ENCODE results near the gene PHLPP1.
A peak's percentile ranks its signal among the peaks of the same experiment; 100 is the strongest.

Gene PHLPP1

DNA sequence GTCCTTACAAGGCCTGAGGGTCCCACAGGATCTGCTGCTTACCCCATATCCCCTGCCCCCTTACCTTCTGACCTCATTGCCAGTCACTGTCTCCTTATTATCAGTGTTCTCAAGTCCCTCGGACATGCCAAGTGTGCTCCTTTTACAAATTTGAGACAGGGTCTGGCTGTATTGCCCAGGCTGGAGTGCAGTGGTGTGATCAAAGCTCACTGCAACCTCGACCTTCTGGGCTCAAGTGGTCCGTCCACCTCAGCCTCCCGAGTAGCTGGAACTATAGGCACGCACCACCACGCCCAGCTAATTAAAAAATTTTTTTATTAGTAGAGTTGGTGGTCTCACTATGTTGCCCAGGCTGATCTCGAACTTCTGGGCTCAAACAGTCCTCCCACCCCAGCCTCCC, 141.0 kb downstream of the PHLPP1 start:
- no peak for DNase-seq

DNA sequence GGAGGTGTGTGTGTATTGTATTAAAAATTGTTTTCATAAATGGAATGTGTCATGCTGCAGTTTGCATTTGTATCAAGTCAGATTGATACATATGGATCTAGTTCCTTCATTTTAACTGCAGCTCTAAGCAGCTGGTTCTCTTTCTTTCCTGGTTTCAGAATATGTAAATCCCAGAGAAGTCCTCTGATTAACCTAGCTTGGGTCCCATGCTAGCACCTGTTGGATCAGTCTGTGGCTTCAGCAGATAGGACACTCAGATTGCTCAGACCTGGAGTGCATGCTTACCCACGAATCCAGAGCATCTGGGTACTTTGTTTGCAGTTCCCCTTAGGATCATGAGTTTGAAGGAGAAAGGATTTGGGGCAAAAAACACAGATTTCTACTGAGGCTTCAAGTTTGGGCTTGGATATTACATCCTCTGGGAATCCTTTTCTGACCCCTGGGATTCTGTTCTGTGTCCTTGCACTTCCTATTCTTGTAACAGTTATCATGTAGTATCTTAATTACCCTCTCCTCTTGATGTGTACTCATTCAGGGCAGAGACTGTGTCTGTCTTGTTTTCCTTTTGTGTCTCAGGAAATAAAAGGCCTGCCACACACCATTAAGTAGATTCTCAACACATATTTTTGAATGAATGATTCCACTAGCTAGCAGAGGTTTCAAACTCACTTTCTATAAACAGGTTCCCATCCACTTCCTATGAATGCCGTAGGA, 142.1 kb downstream of the PHLPP1 start:
- no peak for DNase-seq

GRCh38 chr18:62860062-62860461, 144.7 kb downstream of the PHLPP1 start:
- DNase-seq, result no peak

DNA sequence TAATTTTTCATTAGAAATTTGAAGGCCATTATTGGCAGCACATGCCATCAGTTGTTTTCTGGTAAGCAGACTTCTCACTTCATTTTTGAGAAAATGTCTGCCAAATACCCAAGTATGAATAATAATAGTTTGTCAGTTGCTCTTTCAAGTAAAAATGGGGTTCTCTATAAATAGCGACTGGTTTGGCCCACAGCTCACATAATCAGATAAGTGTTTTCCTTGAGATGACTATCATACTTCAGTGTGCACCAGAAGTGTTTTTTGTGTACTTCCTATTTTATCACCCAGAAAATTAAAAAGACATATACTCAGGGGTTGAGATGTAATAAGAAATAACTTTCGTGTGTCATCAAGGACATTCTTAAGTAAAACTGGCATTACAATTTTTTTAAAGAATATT, 147.1 kb downstream of the PHLPP1 start:
- DNase-seq, result no peak

- no peak for DNase-seq
Measured at GRCh38 chr18:62863579-62864001, 148.2 kb downstream of the PHLPP1 start.

DNA sequence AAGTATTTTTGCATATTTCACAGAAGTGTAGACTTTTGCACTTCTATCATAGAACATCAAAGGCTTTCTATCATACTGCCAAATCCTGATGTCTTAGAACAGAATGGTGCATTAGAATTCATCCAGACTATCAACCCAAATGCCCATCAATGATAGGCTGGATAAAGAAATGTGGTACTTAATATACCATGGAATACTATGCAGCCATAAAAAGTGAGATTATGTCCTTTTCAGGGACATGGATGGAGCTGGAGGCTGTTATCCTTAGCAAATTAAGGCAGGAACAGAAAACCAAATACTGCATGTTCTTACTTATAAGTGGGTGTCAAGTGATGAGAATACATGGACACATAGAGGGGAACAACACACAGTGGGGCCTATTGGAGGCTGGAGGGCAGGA, 150.2 kb downstream of the PHLPP1 start:
- no peak for DNase-seq

GRCh38 chr18:62867534-62867933, 152.2 kb downstream of the PHLPP1 start:
- no peak for DNase-seq

GRCh38 chr18:62868645-62869044, 153.3 kb downstream of the PHLPP1 start:
- no peak for DNase-seq

DNA sequence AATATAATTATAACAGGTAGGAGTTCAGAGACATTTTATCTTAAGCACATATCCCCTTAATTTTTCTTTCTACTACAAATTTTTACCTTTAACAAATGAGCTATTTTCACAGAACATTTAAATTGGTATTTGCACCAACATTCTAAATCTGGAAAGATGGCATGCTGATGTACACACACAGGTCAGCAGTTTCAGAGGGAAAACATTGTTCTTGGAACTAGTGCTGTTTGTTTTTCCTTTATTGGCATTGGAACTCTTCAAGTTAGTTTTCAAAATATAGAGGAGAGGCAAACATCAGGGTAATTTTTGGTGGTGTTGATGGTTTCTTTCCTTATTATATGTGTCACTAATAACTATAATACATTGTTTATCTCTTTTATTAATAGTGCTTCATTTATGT, 155.3 kb downstream of the PHLPP1 start:
- no peak for DNase-seq

DNA sequence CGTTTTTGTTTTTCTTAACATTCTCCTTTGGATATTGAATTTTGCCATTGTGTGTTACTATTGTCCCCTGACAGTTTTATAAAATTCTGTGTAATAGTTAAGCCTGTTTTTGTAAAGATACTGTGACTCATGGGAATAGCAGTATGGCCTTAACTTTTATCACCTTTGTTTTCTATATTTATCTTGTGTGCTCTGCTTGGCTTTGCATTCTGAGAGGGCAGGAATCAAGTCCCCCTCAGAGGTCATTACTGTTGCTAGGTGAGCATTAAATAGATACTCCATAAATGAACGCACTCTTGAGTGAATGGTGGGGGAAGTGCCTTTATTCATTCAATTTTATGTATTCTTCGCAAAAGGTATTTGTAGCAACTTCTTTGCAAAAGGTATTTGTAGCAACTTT, 160.0 kb downstream of the PHLPP1 start:
- no peak for DNase-seq

- no peak for DNase-seq
Measured at GRCh38 chr18:62876111-62876510, 160.8 kb downstream of the PHLPP1 start.

GRCh38 chr18:62876828-62877227, 161.5 kb downstream of the PHLPP1 start:
- DNase-seq, result no peak

DNA sequence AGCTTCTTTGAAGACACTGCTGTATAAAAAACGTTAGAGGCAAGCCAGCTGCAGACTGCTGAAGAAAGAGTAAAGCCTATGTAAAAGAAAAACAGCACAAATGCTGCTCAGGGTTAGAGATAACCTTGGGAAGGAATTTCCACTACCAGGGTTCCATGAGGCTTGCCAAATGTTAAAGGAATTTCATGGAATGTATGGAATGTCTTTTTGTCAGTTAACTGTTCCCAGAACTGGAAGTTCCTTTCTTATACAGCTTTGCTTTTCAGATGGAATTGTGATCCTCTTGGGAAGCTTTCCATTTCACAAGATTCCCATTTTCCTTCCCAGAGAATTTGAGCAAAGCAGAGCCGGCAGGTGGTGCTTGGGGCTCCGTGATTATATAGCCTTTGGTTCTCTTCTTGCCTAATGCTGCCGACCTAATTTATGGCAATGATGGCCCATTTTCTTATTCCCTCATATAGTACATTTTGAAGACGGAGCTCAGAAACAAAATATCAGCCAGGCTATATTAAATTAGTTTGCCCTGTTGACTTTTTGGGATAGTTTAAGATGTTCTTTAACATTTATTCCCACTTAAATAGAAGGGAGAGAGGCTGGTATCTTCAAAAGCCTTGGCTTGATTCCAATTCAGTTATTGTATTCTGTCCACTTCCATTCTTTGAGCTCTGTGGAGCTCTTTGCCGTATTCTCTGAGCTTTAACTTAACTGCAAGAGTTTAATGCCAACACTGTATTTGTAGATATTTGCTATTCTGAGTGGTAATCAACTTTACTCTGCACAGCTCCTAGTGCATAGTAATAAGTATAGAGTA, 162.3 kb downstream of the PHLPP1 start:
- DNase-seq, result no peak

DNA sequence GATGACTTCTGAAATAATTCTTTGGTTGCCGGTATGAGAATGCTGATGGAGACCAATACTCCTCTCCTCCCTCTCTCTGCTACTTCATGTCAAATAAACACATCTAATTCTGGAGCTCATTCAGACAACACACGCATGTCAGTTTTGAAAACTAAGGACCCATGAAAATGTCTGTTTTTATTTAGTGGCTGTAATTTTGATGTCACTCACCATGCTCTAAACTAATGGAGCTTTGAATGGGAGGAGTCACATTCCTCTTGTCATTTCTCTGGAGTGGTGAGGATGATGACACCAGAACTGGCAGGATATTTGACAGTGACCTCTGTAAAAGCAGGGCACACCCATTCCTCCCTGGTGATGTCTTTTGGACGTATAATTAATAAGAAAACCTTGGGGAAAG, 163.0 kb downstream of the PHLPP1 start:
- DNase-seq, result no peak

GRCh38 chr18:62880034-62880433, 164.7 kb downstream of the PHLPP1 start:
- no peak for DNase-seq

GRCh38 chr18:62880673-62881364, 165.5 kb downstream of the PHLPP1 start:
- no peak for DNase-seq

DNA sequence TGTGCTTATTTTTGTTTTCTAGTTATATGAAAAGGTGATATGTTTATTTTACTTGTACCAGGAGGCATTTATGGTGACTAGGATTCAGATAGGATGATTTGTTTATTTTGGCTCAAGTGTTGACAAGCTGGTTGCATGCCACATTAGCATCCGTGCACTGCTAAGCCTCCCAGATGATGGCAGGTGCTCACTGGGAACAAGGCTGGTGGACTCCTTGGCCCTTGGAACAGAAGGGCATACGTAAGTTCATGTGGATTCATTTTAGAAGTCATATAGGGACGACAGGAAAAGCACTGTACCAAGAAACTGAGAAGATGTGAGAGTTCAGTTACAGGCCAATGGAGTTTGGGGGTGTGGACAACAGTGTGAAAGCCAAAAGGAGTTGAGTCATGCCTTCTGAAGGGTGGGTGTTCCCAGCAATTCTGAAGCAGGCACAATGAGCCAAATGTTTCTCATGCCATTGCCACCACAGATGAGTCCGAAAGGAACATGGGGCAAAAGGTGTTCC, 166.2 kb downstream of the PHLPP1 start:
- DNase-seq, result peak in 1 of 2 experiments; percentile 8

GRCh38 chr18:62883937-62884735, 168.8 kb downstream of the PHLPP1 start:
- DNase-seq, result no peak

DNA sequence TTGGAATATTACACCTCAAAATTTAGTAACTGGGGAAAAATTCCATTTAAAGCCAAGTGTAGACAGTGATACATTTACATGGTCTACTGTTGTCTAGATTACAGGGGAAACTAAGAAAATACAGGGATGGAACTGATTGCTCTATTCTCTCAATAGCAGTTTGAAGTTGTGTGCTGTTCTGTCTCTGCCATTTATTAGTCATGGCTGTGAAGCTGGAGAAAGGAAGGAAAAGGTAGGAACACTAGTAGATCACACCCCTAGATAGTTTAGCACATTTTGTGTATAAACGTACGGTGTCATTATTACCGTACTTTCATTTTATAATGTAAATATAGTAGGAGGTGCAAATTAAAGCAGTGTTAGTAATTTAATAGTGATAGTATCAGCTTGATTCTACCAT, 170.5 kb downstream of the PHLPP1 start:
- DNase-seq, result no peak

GRCh38 chr18:62894681-62895390, 179.5 kb downstream of the PHLPP1 start:
- DNase-seq, result no peak

GRCh38 chr18:62897153-62897552, 181.8 kb downstream of the PHLPP1 start:
- DNase-seq, result no peak

DNA sequence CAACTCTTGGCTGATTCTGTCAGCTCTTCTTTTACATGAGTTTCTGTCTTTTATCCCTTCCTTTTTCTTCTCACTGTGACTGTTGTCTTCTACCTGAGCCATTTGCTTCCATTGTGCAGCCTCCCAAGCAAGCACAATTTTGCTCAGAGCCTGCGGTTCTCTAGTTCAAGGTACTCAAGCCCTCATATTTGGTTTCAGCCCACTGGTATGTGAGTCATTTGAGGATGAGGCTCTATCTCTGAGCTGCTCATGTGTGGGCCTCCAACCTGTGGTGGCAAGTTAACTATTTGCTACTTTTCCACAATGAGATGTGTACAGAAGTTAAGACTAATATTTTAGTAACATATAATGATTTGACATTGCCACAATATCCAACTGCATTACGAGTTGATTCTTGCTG, 183.0 kb downstream of the PHLPP1 start:
- no peak for DNase-seq

All from NCI-H187 (cell line).